ENCODE results near the gene ARL9.

GRCh38 chr4:56550642-56551041 lies 45.1 kb downstream of the ARL9 start:
- no peak for TF ChIP-seq CTCF (IDR thresholded peaks at IDR 0.05; ENCODE audit: poor library complexity, severe bottlenecking)
- TF ChIP-seq MXI1 (conservative IDR thresholded peaks at IDR 0.05; ENCODE audit: poor library complexity, severe bottlenecking) = no peak
- TF ChIP-seq EZH2 (IDR thresholded peaks at IDR 0.05; ENCODE audit: borderline replicate concordance, insufficient read depth, low read length, poor library complexity, severe bottlenecking) = no peak
